GM13977 (cell line): ENCODE measurements around the gene ARHGAP10.
"Not testable (repeated sequence)": the region's sequence is repeated elsewhere in the genome, so short reads cannot be mapped to it uniquely, and the experiment has no call there.

Experiments used
- DNase-seq: peaks from one replicate; pipeline ENCODE4 v3.0.0; 2012; ENCODE audit warnings: low spot score
- CTCF ChIP-seq: IDR thresholded peaks from 2 replicates; pipeline ENCODE4 v1.5.1; 2012; ENCODE audit warnings: mild to moderate bottlenecking, control low read depth; ENCODE audit not compliant: insufficient read depth; ENCODE audit errors: extremely low read depth, missing control alignments
- in situ Hi-C: fragments of 300-500 bp; cut with MboI; formaldehyde crosslinking; loops from one replicate; pipeline ENCODE4 v1.12.0; 2022; ENCODE audit warnings: low sequenced_read_pairs, low pct_unique_long_range_greater_than_20kb, mixed read lengths, inconsistent platforms; ENCODE audit not compliant: unreplicated experiment

The ARHGAP10 gene

GRCh38 chr4:147880511-147880910, 148.6 kb downstream of the ARHGAP10 start:
- in situ Hi-C loops, result no loop called here
- DNase-seq, result no peak
- no peak for TF ChIP-seq CTCF

GRCh38 chr4:147884536-147884935, 152.6 kb downstream of the ARHGAP10 start:
- in situ Hi-C loops, result no loop called here
- no peak for TF ChIP-seq CTCF
- no peak for DNase-seq

- in situ Hi-C loops, DNase-seq: not testable (repeated sequence)
These were observed 153.3 kb downstream of the ARHGAP10 start for GRCh38 chr4:147885216-147885615.

GRCh38 chr4:147891476-147892115, 159.7 kb downstream of the ARHGAP10 start:
- in situ Hi-C loops, result no loop called here
- no peak for TF ChIP-seq CTCF
- no peak for DNase-seq

- TF ChIP-seq CTCF, result no peak
- no peak for DNase-seq
- in situ Hi-C loops, result no loop called here
These were observed 167.6 kb downstream of the ARHGAP10 start for GRCh38 chr4:147899512-147899911.

GRCh38 chr4:147901388-147901787, 169.5 kb downstream of the ARHGAP10 start:
- in situ Hi-C loops, result no loop called here
- no peak for DNase-seq
- TF ChIP-seq CTCF, result no peak

GRCh38 chr4:147901916-147902315, 170.0 kb downstream of the ARHGAP10 start:
- in situ Hi-C loops, result no loop called here
- no peak for TF ChIP-seq CTCF
- DNase-seq, result no peak
